SU-DHL-6 (cell line): ENCODE measurements around the gene GPN2.

Experiments
- H2AFZ ChIP-seq: fragments of 200-600 bp; sonication (generic); 2 replicates; pipeline ENCODE4 v1.6.1; 2014; ENCODE audit warnings: low read depth, mild to moderate bottlenecking, moderate library complexity, mixed read lengths, antibody characterized with exemption, low read length; ENCODE audit not compliant: severe bottlenecking
- H3F3A ChIP-seq: fragments of 200-600 bp; shearing (Covaris generic); 2 replicates; pipeline ENCODE4 v1.6.0; 2016; ENCODE audit warnings: antibody characterized with exemption, mild to moderate bottlenecking; ENCODE audit not compliant: insufficient read depth
- H3K27ac ChIP-seq: fragments of 200-600 bp; sonication (generic); 2 replicates; pipeline ENCODE4 v1.5.1; 2016; ENCODE audit warnings: low read depth, mild to moderate bottlenecking, low read length, moderate library complexity, mixed read lengths
- H3K27me3 ChIP-seq: fragments of 200-600 bp; sonication (generic), shearing (Covaris generic); 2 replicates; pipeline ENCODE4 v1.6.0; 2014; ENCODE audit warnings: mild to moderate bottlenecking, low read length
- H3K36me3 ChIP-seq: fragments of 200-600 bp; sonication (generic); 2 replicates; pipeline ENCODE4 v1.6.1; 2014; ENCODE audit warnings: mild to moderate bottlenecking, low read length, mixed read lengths
- H3K4me2 ChIP-seq: fragments of 300-600, 200-600 bp; shearing (Covaris generic), sonication (generic); 2 replicates; pipeline ENCODE4 v1.6.0; 2014; ENCODE audit warnings: low read length, low read depth, mild to moderate bottlenecking; ENCODE audit not compliant: poor library complexity, severe bottlenecking
- H3K4me3 ChIP-seq: fragments of 200-600 bp; sonication (generic); 2 replicates; pipeline ENCODE4 v1.5.1; 2014; ENCODE audit warnings: antibody characterized with exemption, low read length, mild to moderate bottlenecking, mixed read lengths; ENCODE audit not compliant: insufficient read depth, poor library complexity, severe bottlenecking
- H3K79me2 ChIP-seq: fragments of 200-600 bp; sonication (generic); 2 replicates; pipeline ENCODE4 v1.6.1; 2014; ENCODE audit warnings: mild to moderate bottlenecking, low read length, moderate library complexity; ENCODE audit not compliant: insufficient read depth
- H3K9ac ChIP-seq: fragments of 200-600 bp; sonication (generic); 2 replicates; pipeline ENCODE4 v1.7.0; 2014; ENCODE audit warnings: mild to moderate bottlenecking, low read length
- H3K9me2 ChIP-seq: fragments of 200-600 bp; sonication (generic); replicated peaks from 2 replicates; pipeline ENCODE4 v1.6.1; 2014; ENCODE audit warnings: low read length; ENCODE audit not compliant: insufficient read depth
- H3K9me3 ChIP-seq: fragments of 200-600 bp; sonication (generic); 2 replicates; pipeline ENCODE4 v1.6.1; 2014; ENCODE audit warnings: low read length, mixed read lengths; ENCODE audit not compliant: insufficient read depth
- H4K20me1 ChIP-seq: fragments of 200-600 bp; sonication (generic); 2 replicates; pipeline ENCODE4 v1.6.1; 2014; ENCODE audit warnings: low read depth, mild to moderate bottlenecking, antibody characterized with exemption, low read length, moderate library complexity, mixed read lengths
- CTCF ChIP-seq: fragments of 200-600 bp; sonication (generic); IDR thresholded peaks from one replicate; pipeline ENCODE4 v1.5.1; 2017; ENCODE audit warnings: antibody characterized with exemption, mild to moderate bottlenecking, low read length, moderate library complexity; ENCODE audit not compliant: insufficient read depth, poor library complexity, severe bottlenecking
- EZH2phosphoT487 ChIP-seq: fragments of 200-600 bp; sonication (generic), shearing (Covaris generic); conservative IDR thresholded peaks from 2 replicates; pipeline ENCODE4 v1.6.1; 2018; ENCODE audit warnings: mild to moderate bottlenecking, antibody characterized with exemption, low read length, moderate library complexity, mixed read lengths

The GPN2 gene

GRCh38 chr1:26900001-26900814 is 10.1 kb upstream of the GPN2 start, which contains the start of gene GPATCH3:
Gene GPATCH3 (minus strand): TSS chr1:26900467. CDS start chr1:26900442, 25 bp downstream.
- H3K79me2 ChIP-seq: peaks cover 14% of the 10 kb centered on the region

GRCh38 chr1:26897351-26897750 is 7.3 kb upstream of the GPN2 start:
- Histone ChIP-seq H3K9me2 (no peaks in the 10 kb centered on the region), H3K36me3 (no peaks in the 10 kb centered on the region), H3K27me3 (no peaks in the 10 kb centered on the region), H3K4me3 (no peak overlapping the region), H2AFZ (no peak overlapping the region), H3F3A (no peaks in the 10 kb centered on the region), H4K20me1 (no peaks in the 10 kb centered on the region), H3K9me3 (no peaks in the 10 kb centered on the region), H3K27ac (no peak overlapping the region), H3K9ac (no peak overlapping the region), H3K4me2 (no peak overlapping the region), H3K79me2 (peaks cover 14% of the 10 kb centered on the region)
- TF ChIP-seq EZH2phosphoT487 (no peak), CTCF (no peak)

More at GRCh38 chr1:26900001-26900814, 10.1 kb upstream of the GPN2 start, which contains the start of gene GPATCH3:
- H3K27me3 ChIP-seq: no peaks in the 10 kb centered on the region
- H4K20me1 ChIP-seq: no peaks in the 10 kb centered on the region
- peak within 1 kb of the TSS; percentile 62 for H2AFZ ChIP-seq
- H3K9me2 ChIP-seq: no peaks in the 10 kb centered on the region
- H3K36me3 ChIP-seq: no peaks in the 10 kb centered on the region
- H3K9me3 ChIP-seq: no peaks in the 10 kb centered on the region
- peak within 1 kb of the TSS; percentile 63 for H3K4me2 ChIP-seq
- H3K27ac ChIP-seq: peak within 1 kb of the TSS; percentile 50
- no peak for TF ChIP-seq CTCF
- TF ChIP-seq EZH2phosphoT487: no peak
- H3K4me3 ChIP-seq: peak within 1 kb of the TSS; percentile 83
- H3F3A ChIP-seq: peaks cover 5% of the 10 kb centered on the region; the same call in 1 of the 2 replicates
- peak within 1 kb of the TSS; percentile 80 for H3K9ac ChIP-seq

- no peak overlapping the region for H2AFZ ChIP-seq
- no peak overlapping the region for H3K9ac ChIP-seq
- H3K4me3 ChIP-seq: no peak overlapping the region
- no peaks in the 10 kb centered on the region for H3K36me3 ChIP-seq
- H3K9me2 ChIP-seq: no peaks in the 10 kb centered on the region
- no peaks in the 10 kb centered on the region for H4K20me1 ChIP-seq
- no peak overlapping the region for H3K4me2 ChIP-seq
- H3K27ac ChIP-seq: no peak overlapping the region
- peaks cover 9% of the 10 kb centered on the region; the same call in 1 of the 2 replicates for H3F3A ChIP-seq
- no peaks in the 10 kb centered on the region for H3K9me3 ChIP-seq
- no peak for TF ChIP-seq EZH2phosphoT487
- no peak for TF ChIP-seq CTCF
- H3K79me2 ChIP-seq: peaks cover 12% of the 10 kb centered on the region
- H3K27me3 ChIP-seq: no peaks in the 10 kb centered on the region
Measured at GRCh38 chr1:26894263-26894662, 4.2 kb upstream of the GPN2 start.
